GM12878 (cell line): Measurements from ENCODE around the gene UBR3. TPM values are rescaled to one million over a fixed set of nuclear protein-coding genes. Genes with fewer than 3 reads are reported as not detected.

ENCODE experiments used
- ATAC-seq: fragments of 200-7000 bp; cut with Tn5 transposase; 3 replicates; pipeline ENCODE4 v1.9.1; 2020; ENCODE audit warnings: mild to moderate bottlenecking, moderate library complexity
- BruUV-seq: library from RNA; stranded (reverse); fragments of 400-500 nt; replicated peaks from 2 replicates; lab custom pipeline; 2021; lab: Mats Ljungman, UMichigan
- CTCF ChIA-PET: fragments of 300-600 bp; sonication (Branson Sonifier 250); formaldehyde crosslinking; extraction: SDS; loops from one replicate; lab custom pipeline; 2021; ENCODE audit warnings: inconsistent platforms; lab: Yijun Ruan, JAX
- POLR2A ChIA-PET: fragments of 350-600 bp; formaldehyde crosslinking; extraction: SDS; loops from one replicate; lab custom pipeline; 2021; ENCODE audit warnings: inconsistent platforms; lab: Charles Lee
- RAD21 ChIA-PET: fragments of 300-600 bp; sonication (Branson Sonifier 250); formaldehyde crosslinking; loops from one replicate; lab custom pipeline; 2023; ENCODE audit warnings: antibody characterized with exemption; ENCODE audit not compliant: unreplicated experiment; lab: Charles Lee
- SMC1A ChIA-PET: fragments of 300-600 bp; sonication (Branson Sonifier 250); formaldehyde crosslinking; loops from one replicate; lab custom pipeline; 2023; ENCODE audit not compliant: unreplicated experiment, uncharacterized antibody; lab: Charles Lee
- DNase-seq: peaks from one replicate; pipeline ENCODE4 v3.0.0-alpha.2; 2011; ENCODE audit warnings: low read depth, low spot score
- FAIRE-seq: peaks from 3 replicates; lab custom pipeline; 2011; peaks lifted over from hg19 to GRCh38; lab: Jason Lieb, UNC
- H2AFZ ChIP-seq: 2 replicates; pipeline ENCODE4 v1.6.0; 2011; ENCODE audit warnings: low read depth, low read length, control low read depth; ENCODE audit not compliant: control insufficient read depth
- H3K27ac ChIP-seq: 2 replicates; pipeline ENCODE4 v1.5.1; 2011; ENCODE audit warnings: control low read depth; ENCODE audit not compliant: control insufficient read depth, insufficient read depth
- H3K27me3 ChIP-seq, 2 experiments: replicated peaks in 1 of 2; 2 replicates each; pipeline versions ENCODE4 v1.6.0 to v1.6.1; 2011; ENCODE audit warnings: low read length in 1 of 2; ENCODE audit not compliant: control insufficient read depth in 2 of 2, insufficient read depth in 2 of 2
- H3K36me3 ChIP-seq, 2 experiments: 2 replicates each; pipeline ENCODE4 v1.5.1; 2011; ENCODE audit warnings: low read length in 1 of 2; ENCODE audit not compliant: control insufficient read depth in 2 of 2, insufficient read depth in 2 of 2
- H3K4me1 ChIP-seq: 2 replicates; pipeline ENCODE4 v1.6.1; 2011; ENCODE audit warnings: mild to moderate bottlenecking, low read length, moderate library complexity, mixed read lengths; ENCODE audit not compliant: control insufficient read depth, insufficient read depth
- H3K4me2 ChIP-seq: 2 replicates; pipeline ENCODE4 v1.6.0; 2011; ENCODE audit warnings: control low read depth; ENCODE audit not compliant: control insufficient read depth, insufficient read depth
- H3K4me3 ChIP-seq: fragments of 200-600 bp; sonication (generic); 2 replicates; pipeline ENCODE4 v1.5.1; 2016
- H3K79me2 ChIP-seq: 2 replicates; pipeline ENCODE4 v1.6.0; 2011; ENCODE audit warnings: low read length; ENCODE audit not compliant: control insufficient read depth, insufficient read depth
- H3K9ac ChIP-seq: 2 replicates; pipeline ENCODE4 v1.8.0; 2011; ENCODE audit warnings: low read length, control low read depth, mixed read lengths; ENCODE audit not compliant: control insufficient read depth, insufficient read depth
- H3K9me3 ChIP-seq: replicated peaks from 3 replicates; pipeline ENCODE4 v1.5.1; 2011; ENCODE audit warnings: mild to moderate bottlenecking, low read length; ENCODE audit not compliant: control insufficient read depth, insufficient read depth
- H4K20me1 ChIP-seq: 2 replicates; pipeline ENCODE4 v1.6.0; 2011; ENCODE audit not compliant: control insufficient read depth, insufficient read depth
- ATF7 ChIP-seq: fragments of 450-650 bp; IDR thresholded peaks from 2 replicates; pipeline ENCODE4 v1.6.1; 2016; ENCODE audit warnings: low read depth, mild to moderate bottlenecking
- BCL3 ChIP-seq: IDR thresholded peaks from 2 replicates; pipeline ENCODE4 v1.6.1; 2011; ENCODE audit warnings: borderline replicate concordance, low read depth, mild to moderate bottlenecking, moderate library complexity, low read length; ENCODE audit not compliant: insufficient read depth, poor library complexity, severe bottlenecking
- BMI1 ChIP-seq: fragments of 450-650 bp; IDR thresholded peaks from 2 replicates; pipeline ENCODE4 v1.6.1; 2016; ENCODE audit warnings: mild to moderate bottlenecking, moderate library complexity, borderline replicate concordance
- CBX5 ChIP-seq: sonication (generic); IDR thresholded peaks from 2 replicates; pipeline ENCODE4 v1.6.1; 2016; ENCODE audit warnings: low read depth, moderate library complexity, mild to moderate bottlenecking, inconsistent platforms
- CEBPZ ChIP-seq: fragments of 150-350 bp; IDR thresholded peaks from 2 replicates; pipeline ENCODE4 v1.6.1; 2016; ENCODE audit warnings: low read depth, low read length
- CHD1 ChIP-seq: IDR thresholded peaks from 2 replicates; pipeline ENCODE4 v1.6.1; 2012; ENCODE audit warnings: low read depth, low read length, improper control_type of control experiment
- E2F4 ChIP-seq: IDR thresholded peaks from 2 replicates; pipeline ENCODE4 v1.6.1; 2012; ENCODE audit warnings: low read depth, low read length, improper control_type of control experiment
- EZH2 ChIP-seq: IDR thresholded peaks from 2 replicates; pipeline ENCODE4 v1.6.1; 2012; ENCODE audit warnings: low read depth, mild to moderate bottlenecking, control low read depth, inconsistent platforms, low read length, borderline replicate concordance; ENCODE audit not compliant: control insufficient read depth
- FOS ChIP-seq: IDR thresholded peaks from 3 replicates; pipeline ENCODE4 v1.6.1; 2011; ENCODE audit warnings: borderline replicate concordance; ENCODE audit not compliant: insufficient read length; ENCODE audit errors: extremely low read depth
- IRF4 ChIP-seq: IDR thresholded peaks from 2 replicates; pipeline ENCODE4 v1.6.1; 2011; ENCODE audit warnings: low read depth, low read length
- NBN ChIP-seq: fragments of 450-650 bp; IDR thresholded peaks from 2 replicates; pipeline ENCODE4 v1.6.1; 2016
- POLR2AphosphoS5 ChIP-seq: IDR thresholded peaks from 2 replicates; pipeline ENCODE4 v1.6.1; 2011; ENCODE audit warnings: mild to moderate bottlenecking, low read length, inconsistent platforms
- SREBF1 ChIP-seq: IDR thresholded peaks from 2 replicates; pipeline ENCODE4 v1.6.1; 2012; ENCODE audit warnings: mild to moderate bottlenecking, low read length
- TAF1 ChIP-seq: IDR thresholded peaks from 2 replicates; pipeline ENCODE4 v1.6.1; 2011; ENCODE audit warnings: mild to moderate bottlenecking, low read depth, low read length, borderline replicate concordance
- ZNF384 ChIP-seq: IDR thresholded peaks from 2 replicates; pipeline ENCODE4 v1.6.1; 2012; ENCODE audit warnings: low read depth, mild to moderate bottlenecking, low read length, improper control_type of control experiment, borderline replicate concordance
- in situ Hi-C: fragments of 300-500 bp; cut with MboI; formaldehyde crosslinking; loops from 9 replicates; pipeline ENCODE4 v1.14.3; 2018; ENCODE audit warnings: mixed read lengths
- intact Hi-C: fragments of 100-400 bp; cut with micrococcal nuclease; formaldehyde crosslinking; loops from one replicate; pipeline ENCODE4 v1.14.2; 2022; ENCODE audit not compliant: unreplicated experiment
- polyA plus RNA-seq, 11 experiments: library from polyadenylated mRNA; depleted of rRNA in 4 of 11; unstranded in 6 of 11; stranded (reverse) in 5 of 11; fragments of >200 nt; fragmentation: Nextera tagmentation in 4 of 11; fragmentation: Illumina TruSeq in 1 of 11; extraction: Ambion mirVana in 4 of 11; extraction: Trizol in 1 of 11; gene quantifications; 1 replicate in 1 of 11; 2 replicates in 10 of 11; pipeline versions ENCODE4 v1.2.1 to v1.2.3, GENCODE V29; 2011 to 2016; ENCODE audit warnings: inconsistent platforms in 2 of 11, missing spikeins in 2 of 11, low read depth in 1 of 11
- total RNA-seq, 4 experiments: library from RNA; depleted of rRNA in 3 of 4; stranded (reverse); fragments of >200 nt in 3 of 4; fragmentation: Illumina TruSeq in 1 of 4; extraction: Trizol in 1 of 4; gene quantifications; 2 replicates each; pipeline versions ENCODE4 v1.2.1 to v1.2.3, GENCODE V29; 2013 to 2021
- TF ChIP-seq, protein P1 (sequence below): fragments of 450-650 bp; IDR thresholded peaks from 2 replicates; pipeline ENCODE4 v1.6.1; 2018; ENCODE audit warnings: borderline replicate concordance, mild to moderate bottlenecking; ENCODE audit not compliant: partially characterized antibody

Gene UBR3
- total and polyA plus RNA-seq, 10 of the 15 experiments (the other 5 are each of a cell fraction or from before 2014, with no cell fraction given), result 3.8 to 22.9 (median 11.2) TPM

- TF ChIP-seq CEBPZ (no peak), NBN (no peak)
These were observed 193.5 kb downstream of the UBR3 start (continued) for GRCh38 chr2:170020777-170021176.

DNA sequence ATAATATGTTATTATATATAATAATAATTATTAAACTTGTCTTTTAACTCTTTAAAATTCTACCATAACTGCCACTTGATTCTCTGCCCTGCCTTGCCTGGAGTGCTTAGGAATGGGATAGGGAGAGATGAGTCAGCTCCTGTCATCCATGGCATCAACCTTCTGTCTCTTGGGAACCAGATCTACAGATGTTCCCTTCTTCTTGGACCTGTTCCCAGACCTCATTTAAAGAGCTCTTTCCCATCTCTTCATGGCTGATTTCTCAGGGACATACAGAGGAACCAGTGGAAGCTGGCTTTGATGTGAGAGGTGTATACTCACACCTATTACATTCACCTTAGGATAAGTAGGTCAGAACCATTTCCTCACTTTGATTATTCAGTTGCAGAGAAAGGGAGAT is 195.4 kb downstream of the UBR3 start:
- CTCF ChIA-PET, result interaction anchor here (1.6 kb wide), 1 partner anchor 38 kb away, joined by 4 read pairs; no protein-coding TSS in a partner anchor
- no peak overlapping the region for H2AFZ ChIP-seq
- RAD21 ChIA-PET, result interaction anchor here (0.8 kb wide), 1 partner anchor 21 kb away, joined by 4 read pairs; no protein-coding TSS in a partner anchor
- TF ChIP-seq E2F4, result no peak
- TF ChIP-seq FOS, result no peak
- no peak for TF ChIP-seq BMI1
- no peak for TF ChIP-seq ATF7
- TF ChIP-seq CBX5, result no peak
- TF ChIP-seq EZH2, result no peak
- TF ChIP-seq NBN, result no peak
- TF ChIP-seq TAF1, result no peak
- TF ChIP-seq, protein P1, sequence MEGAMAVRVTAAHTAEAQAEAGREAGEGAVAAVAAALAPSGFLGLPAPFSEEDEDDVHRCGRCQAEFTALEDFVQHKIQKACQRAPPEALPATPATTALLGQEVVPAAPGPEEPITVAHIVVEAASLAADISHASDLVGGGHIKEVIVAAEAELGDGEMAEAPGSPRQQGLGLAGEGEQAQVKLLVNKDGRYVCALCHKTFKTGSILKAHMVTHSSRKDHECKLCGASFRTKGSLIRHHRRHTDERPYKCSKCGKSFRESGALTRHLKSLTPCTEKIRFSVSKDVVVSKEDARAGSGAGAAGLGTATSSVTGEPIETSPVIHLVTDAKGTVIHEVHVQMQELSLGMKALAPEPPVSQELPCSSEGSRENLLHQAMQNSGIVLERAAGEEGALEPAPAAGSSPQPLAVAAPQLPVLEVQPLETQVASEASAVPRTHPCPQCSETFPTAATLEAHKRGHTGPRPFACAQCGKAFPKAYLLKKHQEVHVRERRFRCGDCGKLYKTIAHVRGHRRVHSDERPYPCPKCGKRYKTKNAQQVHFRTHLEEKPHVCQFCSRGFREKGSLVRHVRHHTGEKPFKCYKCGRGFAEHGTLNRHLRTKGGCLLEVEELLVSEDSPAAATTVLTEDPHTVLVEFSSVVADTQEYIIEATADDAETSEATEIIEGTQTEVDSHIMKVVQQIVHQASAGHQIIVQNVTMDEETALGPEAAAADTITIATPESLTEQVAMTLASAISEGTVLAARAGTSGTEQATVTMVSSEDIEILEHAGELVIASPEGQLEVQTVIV, result no peak
- TF ChIP-seq CHD1, result no peak
- TF ChIP-seq POLR2AphosphoS5, result no peak
- no peak for TF ChIP-seq SREBF1
- TF ChIP-seq IRF4, result no peak
- TF ChIP-seq ZNF384, result no peak
- no peak for TF ChIP-seq BCL3

More for the DNA sequence above, 195.4 kb downstream of the UBR3 start:
- no peak overlapping the region for H3K4me2 ChIP-seq
- no peaks in the 10 kb centered on the region for H3K79me2 ChIP-seq
- H3K9me3 ChIP-seq, result no peaks in the 10 kb centered on the region
- SMC1A ChIA-PET, result interaction anchor here (1.0 to 1.7 kb wide), 2 partner anchors 17 to 133 kb away, joined by 3 to 6 read pairs; no protein-coding TSS in a partner anchor
- H3K27ac ChIP-seq, result no peak overlapping the region
- H3K9ac ChIP-seq, result no peak overlapping the region
- BruUV-seq, result no TSS peak
- DNase-seq, result no peak
- no peaks in the 10 kb centered on the region for H4K20me1 ChIP-seq
- intact Hi-C loops, result no loop called here
- H3K36me3 ChIP-seq, result no peaks in the 10 kb centered on the region
- ATAC-seq, result no peak
- peaks cover 4% of the 10 kb centered on the region for H3K4me1 ChIP-seq
- in situ Hi-C loops, result no loop called here
- no peak for FAIRE-seq
- no peaks in the 10 kb centered on the region for H3K27me3 ChIP-seq
- H3K4me3 ChIP-seq, result no peak overlapping the region
- POLR2A ChIA-PET, result no interaction called here
